Smooth muscle cell (in vitro differentiated cells): ENCODE measurements around the gene HDLBP. TPM values are rescaled to one million over a fixed set of nuclear protein-coding genes. Genes with fewer than 3 reads are reported as not detected.
A peak's percentile ranks its signal among the peaks of the same experiment; 100 is the strongest.

Source experiments
- DNase-seq: peaks from one replicate; lab custom pipeline; 2025; ENCODE audit not compliant: unreplicated experiment; lab: John Stamatoyannopoulos, UW
- H2AFZ ChIP-seq: fragments of 200-600 bp; sonication (generic); 2 replicates; pipeline ENCODE4 v1.6.0; 2016; ENCODE audit warnings: antibody characterized with exemption, low read depth, mild to moderate bottlenecking
- H3F3A ChIP-seq: fragments of 200-600 bp; sonication (generic); 2 replicates; pipeline ENCODE4 v1.6.0; 2017; ENCODE audit warnings: antibody characterized with exemption, low read depth
- H3K27ac ChIP-seq: fragments of 200-600 bp; sonication (generic); 2 replicates; pipeline ENCODE4 v1.5.1; 2016; ENCODE audit warnings: low read depth, mild to moderate bottlenecking
- H3K27me3 ChIP-seq: fragments of 200-600 bp; sonication (generic); 2 replicates; pipeline ENCODE4 v1.6.1; 2016; ENCODE audit warnings: low read depth, mild to moderate bottlenecking
- H3K36me3 ChIP-seq: fragments of 200-600 bp; sonication (generic); 2 replicates; pipeline ENCODE4 v1.5.1; 2016; ENCODE audit warnings: low read depth
- H3K4me1 ChIP-seq: fragments of 200-600 bp; sonication (generic); 2 replicates; pipeline ENCODE4 v1.5.1; 2016; ENCODE audit warnings: low read depth
- H3K4me2 ChIP-seq: fragments of 200-600 bp; sonication (generic); 2 replicates; pipeline ENCODE4 v1.6.0; 2016; ENCODE audit warnings: mild to moderate bottlenecking
- H3K4me3 ChIP-seq: fragments of 200-600 bp; sonication (generic); 2 replicates; pipeline ENCODE4 v1.5.1; 2016; ENCODE audit warnings: mild to moderate bottlenecking
- H3K79me2 ChIP-seq: fragments of 200-600 bp; sonication (generic); 2 replicates; pipeline ENCODE4 v1.6.0; 2016; ENCODE audit warnings: low read depth, mild to moderate bottlenecking
- H3K9ac ChIP-seq: fragments of 200-600 bp; sonication (generic); 2 replicates; pipeline ENCODE4 v1.6.0; 2016; ENCODE audit warnings: low read depth
- H3K9me3 ChIP-seq: fragments of 200-600 bp; sonication (generic); replicated peaks from 2 replicates; pipeline ENCODE4 v1.5.1; 2016; ENCODE audit warnings: low read depth
- H4K20me1 ChIP-seq: fragments of 200-600 bp; sonication (generic); 2 replicates; pipeline ENCODE4 v1.6.0; 2016; ENCODE audit warnings: low read depth
- CTCF ChIP-seq: fragments of 200-600 bp; sonication (generic); IDR thresholded peaks from 2 replicates; pipeline ENCODE4 v1.5.1; 2017; ENCODE audit warnings: borderline replicate concordance, mild to moderate bottlenecking, antibody characterized with exemption; ENCODE audit not compliant: insufficient read depth, poor library complexity, severe bottlenecking
- WGBS: methylation state at CpG from one replicate; pipeline ENCODE4 v1.1.7; 2016; ENCODE audit warnings: low lambda C conversion rate; 5-methylcytosine and 5-hydroxymethylcytosine counted together
- polyA plus RNA-seq: library from polyadenylated mRNA; unstranded; fragments of >200 nt; fragmentation: Nextera tagmentation; extraction: Ambion mirVana; gene quantifications from 2 replicates; pipeline ENCODE4 v1.2.1, GENCODE V29; 2016
- total RNA-seq: library from RNA; depleted of rRNA; stranded (reverse); fragments of >200 nt; gene quantifications from 2 replicates; pipeline ENCODE4 v1.2.3, GENCODE V29; 2014

HDLBP gene
- total and polyA plus RNA-seq, 2 experiments from 2014 or later = 504 to 545 TPM

- Histone ChIP-seq H3K4me2 (peak overlapping the region; percentile 98), H3K9me3 (no peaks in the 10 kb centered on the region), H3F3A (peaks cover 42% of the 10 kb centered on the region), H3K9ac (peak overlapping the region; percentile 97), H4K20me1 (peaks cover 82% of the 10 kb centered on the region), H3K27ac (peak overlapping the region; percentile 90), H3K79me2 (peaks cover 88% of the 10 kb centered on the region), H3K4me3 (peak overlapping the region; percentile 70), H3K4me1 (peaks cover 9% of the 10 kb centered on the region), H3K27me3 (no peaks in the 10 kb centered on the region), H2AFZ (no peak overlapping the region), H3K36me3 (peaks cover 5% of the 10 kb centered on the region)
- DNase-seq = no peak
- no peak for TF ChIP-seq CTCF
- 40% methylated on average over 5 of the region's 5 CpGs for WGBS
Measured at GRCh38 chr2:241270531-241270930, 44.9 kb downstream of the HDLBP start.

GRCh38 chr2:241269707-241270520, 45.6 kb downstream of the HDLBP start:
- no peak for DNase-seq
- peaks cover 43% of the 10 kb centered on the region for H3F3A ChIP-seq
- peak overlapping the region; percentile 70 for H3K4me3 ChIP-seq
- TF ChIP-seq CTCF = no peak
- H3K4me2 ChIP-seq = peak overlapping the region; percentile 98
- no peaks in the 10 kb centered on the region for H3K9me3 ChIP-seq
- no peaks in the 10 kb centered on the region for H3K27me3 ChIP-seq
- peaks cover 9% of the 10 kb centered on the region for H3K4me1 ChIP-seq
- peak overlapping the region; percentile 5 for H3K9ac ChIP-seq
- H2AFZ ChIP-seq = no peak overlapping the region
- H3K27ac ChIP-seq = peak overlapping the region; percentile 90
- H3K79me2 ChIP-seq = peaks cover 88% of the 10 kb centered on the region
- H4K20me1 ChIP-seq = peaks cover 88% of the 10 kb centered on the region
- 75% methylated on average over 15 of the region's 15 CpGs for WGBS
- H3K36me3 ChIP-seq = peaks cover 5% of the 10 kb centered on the region

GRCh38 chr2:241268716-241269445, 46.6 kb downstream of the HDLBP start:
- Histone ChIP-seq H3K27ac (peak overlapping the region; percentile 90), H4K20me1 (peaks cover 91% of the 10 kb centered on the region)
- no peak for DNase-seq

More at GRCh38 chr2:241268716-241269445, 46.6 kb downstream of the HDLBP start:
- Histone ChIP-seq H2AFZ (no peak overlapping the region), H3K9ac (no peak overlapping the region), H3K79me2 (peaks cover 94% of the 10 kb centered on the region), H3F3A (peaks cover 44% of the 10 kb centered on the region), H3K9me3 (no peaks in the 10 kb centered on the region), H3K4me3 (peak overlapping the region; percentile 13), H3K36me3 (peaks cover 6% of the 10 kb centered on the region), H3K27me3 (no peaks in the 10 kb centered on the region), H3K4me1 (peaks cover 9% of the 10 kb centered on the region), H3K4me2 (peak overlapping the region; percentile 98)
- TF ChIP-seq CTCF = no peak
- 43% methylated on average over 14 of the region's 14 CpGs for WGBS
